Measurements from ENCODE around the gene APOM. TPM values are rescaled to one million over a fixed set of nuclear protein-coding genes. Genes with fewer than 3 reads are reported as not detected.

APOM gene
- total RNA-seq, 1 donor from 2014 or later: not detected

- Histone ChIP-seq H3K9me3 (no peaks in the 10 kb centered on the region), H3K4me1 (no peaks in the 10 kb centered on the region), H3K27ac (no peak overlapping the region), H3K4me3 (no peak overlapping the region), H3K36me3 (peaks cover 0 to 98% of the 10 kb centered on the region in 2 donors), H3K27me3 (no peaks in the 10 kb centered on the region)
- DNase-seq (ENCODE audit: extremely low spot score in 2 of 2): no peak
- intact Hi-C loops (cut with DNase I): no loop called here
- no peak for TF ChIP-seq POLR2AphosphoS5 (IDR thresholded peaks at IDR 0.05; ENCODE audit: insufficient read depth in 1 of 2, low read depth in 1 of 2)
- no peak for TF ChIP-seq CTCF (IDR thresholded peaks at IDR 0.05)
- no peak for TF ChIP-seq POLR2A (IDR thresholded peaks at IDR 0.05)
Observed at GRCh38 chr6:31643818-31644454, 11.8 kb upstream of the APOM start.

- no peak for TF ChIP-seq CTCF (IDR thresholded peaks at IDR 0.05)
- TF ChIP-seq POLR2A (IDR thresholded peaks at IDR 0.05): no peak
- no peak for TF ChIP-seq POLR2AphosphoS5 (IDR thresholded peaks at IDR 0.05; ENCODE audit: insufficient read depth in 1 of 2, low read depth in 1 of 2)
- Histone ChIP-seq H3K36me3 (peaks cover 0 to 91% of the 10 kb centered on the region in 2 donors), H3K27me3 (no peaks in the 10 kb centered on the region), H3K27ac (no peak overlapping the region), H3K4me3 (no peak overlapping the region), H3K9me3 (no peaks in the 10 kb centered on the region), H3K4me1 (peaks cover 4% of the 10 kb centered on the region)
- no peak for DNase-seq (ENCODE audit: extremely low spot score in 2 of 2)
- intact Hi-C loops (cut with DNase I): no loop called here
Observed at GRCh38 chr6:31645325-31645724, 10.4 kb upstream of the APOM start.

- no peaks in the 10 kb centered on the region for H3K9me3 ChIP-seq
- H3K4me1 ChIP-seq: peaks cover 27% of the 10 kb centered on the region
- peak overlapping the region; percentile 95 for H3K27ac ChIP-seq
- peak in 1 of 2 donors; percentile 96 for DNase-seq (ENCODE audit: extremely low spot score in 2 of 2)
- intact Hi-C loops (cut with DNase I): no loop called here
- peaks cover 0 to 29% of the 10 kb centered on the region in 2 donors for H3K36me3 ChIP-seq
- H3K27me3 ChIP-seq: no peaks in the 10 kb centered on the region
- TF ChIP-seq POLR2A (IDR thresholded peaks at IDR 0.05) (peak in 1 of 2 donors; percentile 20), CTCF (IDR thresholded peaks at IDR 0.05) (no peak), POLR2AphosphoS5 (IDR thresholded peaks at IDR 0.05; ENCODE audit: insufficient read depth in 1 of 2, low read depth in 1 of 2) (peak in 1 of 2 donors; percentile 9)
- H3K4me3 ChIP-seq: peak overlapping the region; percentile 72 to 86
Observed at GRCh38 chr6:31651602-31652191, 4.0 kb upstream of the APOM start.

GRCh38 chr6:31652925-31653724, 2.6 kb upstream of the APOM start:
- peak overlapping the region; percentile 95 for H3K27ac ChIP-seq
- peak overlapping the region; percentile 72 to 86 for H3K4me3 ChIP-seq
- no peaks in the 10 kb centered on the region for H3K27me3 ChIP-seq
- no peaks in the 10 kb centered on the region for H3K9me3 ChIP-seq
- DNase-seq (ENCODE audit: extremely low spot score in 2 of 2): peak in 1 of 2 donors; percentile 95
- TF ChIP-seq POLR2AphosphoS5 (IDR thresholded peaks at IDR 0.05; ENCODE audit: insufficient read depth in 1 of 2, low read depth in 1 of 2): peak in 1 of 2 donors; percentile 20
- peak in 1 of 2 donors; percentile 69 for TF ChIP-seq POLR2A (IDR thresholded peaks at IDR 0.05)
- TF ChIP-seq CTCF (IDR thresholded peaks at IDR 0.05): no peak
- intact Hi-C loops (cut with DNase I): no loop called here
- H3K36me3 ChIP-seq: peaks cover 0 to 15% of the 10 kb centered on the region in 2 donors
- H3K4me1 ChIP-seq: peaks cover 33% of the 10 kb centered on the region
